ENCODE results near the gene FAM174B. TPM values are rescaled to one million over a fixed set of nuclear protein-coding genes. Genes with fewer than 3 reads are reported as not detected.

FAM174B gene
- total RNA-seq, 2 experiments from 2014 or later, result 3.4 to 3.6 TPM

DNA sequence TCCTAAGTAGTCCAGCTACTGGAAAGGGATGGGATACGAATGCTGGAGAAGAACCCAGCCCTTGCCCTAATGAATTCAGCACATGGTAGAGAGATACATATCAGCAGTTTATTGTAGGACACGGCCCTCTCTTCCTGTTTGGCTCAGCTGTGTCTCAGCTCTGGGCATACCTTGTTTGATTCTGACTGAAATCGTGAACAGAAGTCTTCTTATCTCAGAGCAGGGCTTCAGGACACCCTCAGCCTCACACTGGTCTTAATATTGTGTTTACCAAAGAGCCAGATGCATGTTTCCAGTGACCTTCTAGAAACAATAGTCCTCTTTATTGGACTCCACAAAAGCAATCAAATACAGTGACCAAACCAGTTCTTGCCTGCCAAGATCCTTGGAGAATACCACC is 54.7 kb downstream of the FAM174B start:
- no peak overlapping the region for H3K27ac ChIP-seq (ENCODE audit: low read depth in 1 of 2, low read length in 2 of 2)
- Mint-ChIP-seq H3K9me3 (no peaks in the 10 kb centered on the region), H3K4me3 (no peak overlapping the region), H3K27ac (no peak overlapping the region), H3K4me1 (ENCODE audit: low read depth) (no peaks in the 10 kb centered on the region), H3K27me3 (peaks cover 7% of the 10 kb centered on the region), H3K36me3 (ENCODE audit: low read depth) (no peaks in the 10 kb centered on the region)
- ChIA-PET CTCF (no interaction called here), POLR2A (no interaction called here)
- H3K36me3 ChIP-seq (ENCODE audit: insufficient read depth, low read length), result no peaks in the 10 kb centered on the region
- H3K4me3 ChIP-seq (ENCODE audit: low read length), result no peak overlapping the region
- intact Hi-C loops (cut with DNase I, micrococcal nuclease), result no loop called here
- H3K9me3 ChIP-seq (ENCODE audit: control insufficient read depth in 1 of 2, insufficient read depth in 1 of 2, low read length in 2 of 2), result no peaks in the 10 kb centered on the region
- ATAC-seq (ENCODE audit: poor library complexity) (no peak), DNase-seq (no peak)
- H3K27me3 ChIP-seq (ENCODE audit: control insufficient read depth in 1 of 2, insufficient read depth in 2 of 2, low read length in 2 of 2), result peaks cover 2 to 5% of the 10 kb centered on the region in 2 experiments
- H3K4me1 ChIP-seq (ENCODE audit: insufficient read depth, low read length), result no peaks in the 10 kb centered on the region
- TF ChIP-seq, protein P1, sequence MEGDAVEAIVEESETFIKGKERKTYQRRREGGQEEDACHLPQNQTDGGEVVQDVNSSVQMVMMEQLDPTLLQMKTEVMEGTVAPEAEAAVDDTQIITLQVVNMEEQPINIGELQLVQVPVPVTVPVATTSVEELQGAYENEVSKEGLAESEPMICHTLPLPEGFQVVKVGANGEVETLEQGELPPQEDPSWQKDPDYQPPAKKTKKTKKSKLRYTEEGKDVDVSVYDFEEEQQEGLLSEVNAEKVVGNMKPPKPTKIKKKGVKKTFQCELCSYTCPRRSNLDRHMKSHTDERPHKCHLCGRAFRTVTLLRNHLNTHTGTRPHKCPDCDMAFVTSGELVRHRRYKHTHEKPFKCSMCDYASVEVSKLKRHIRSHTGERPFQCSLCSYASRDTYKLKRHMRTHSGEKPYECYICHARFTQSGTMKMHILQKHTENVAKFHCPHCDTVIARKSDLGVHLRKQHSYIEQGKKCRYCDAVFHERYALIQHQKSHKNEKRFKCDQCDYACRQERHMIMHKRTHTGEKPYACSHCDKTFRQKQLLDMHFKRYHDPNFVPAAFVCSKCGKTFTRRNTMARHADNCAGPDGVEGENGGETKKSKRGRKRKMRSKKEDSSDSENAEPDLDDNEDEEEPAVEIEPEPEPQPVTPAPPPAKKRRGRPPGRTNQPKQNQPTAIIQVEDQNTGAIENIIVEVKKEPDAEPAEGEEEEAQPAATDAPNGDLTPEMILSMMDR (IDR thresholded peaks at IDR 0.05), result no peak

DNA sequence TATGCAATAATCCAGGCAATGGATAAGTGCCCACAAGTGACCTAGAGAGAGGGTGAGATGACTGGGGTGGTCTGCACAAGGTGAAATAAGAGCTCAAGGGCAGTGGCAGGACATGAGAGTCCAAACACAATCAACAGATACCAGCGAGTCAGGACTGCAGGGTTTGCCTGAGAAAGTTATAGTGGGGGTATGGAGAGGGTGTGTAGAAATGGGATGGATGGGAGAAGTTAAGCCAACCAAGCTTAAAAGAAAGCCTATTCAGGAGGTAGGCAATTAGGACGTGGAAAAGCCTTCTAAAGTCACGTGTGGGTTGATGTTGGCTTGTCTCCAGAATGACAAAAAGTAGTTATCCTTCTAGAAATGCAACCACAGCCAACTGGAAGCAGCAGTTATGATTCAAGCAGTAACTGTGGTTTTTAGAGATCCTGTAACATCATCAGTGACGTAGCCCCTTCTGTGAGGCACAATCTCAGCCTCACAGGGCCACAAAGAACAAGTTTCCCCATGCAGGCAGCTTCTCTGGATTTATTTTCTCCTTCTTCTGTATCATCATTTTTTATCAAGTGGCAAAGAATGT is 56.1 kb downstream of the FAM174B start:
- no peak overlapping the region for H3K4me3 Mint-ChIP-seq
- TF ChIP-seq, protein P1 (IDR thresholded peaks at IDR 0.05), result no peak
- Histone ChIP-seq H3K36me3 (ENCODE audit: insufficient read depth, low read length) (no peaks in the 10 kb centered on the region), H3K9me3 (ENCODE audit: control insufficient read depth in 1 of 2, insufficient read depth in 1 of 2, low read length in 2 of 2) (no peaks in the 10 kb centered on the region), H3K27me3 (ENCODE audit: control insufficient read depth in 1 of 2, insufficient read depth in 2 of 2, low read length in 2 of 2) (peaks cover 2 to 7% of the 10 kb centered on the region in 2 experiments), H3K4me1 (ENCODE audit: insufficient read depth, low read length) (no peaks in the 10 kb centered on the region), H3K4me3 (ENCODE audit: low read length) (no peak overlapping the region), H3K27ac (ENCODE audit: low read depth in 1 of 2, low read length in 2 of 2) (no peak overlapping the region)
- H3K27me3 Mint-ChIP-seq, result peaks cover 7% of the 10 kb centered on the region
- DNase-seq (no peak), ATAC-seq (ENCODE audit: poor library complexity) (no peak)
- no peak overlapping the region for H3K27ac Mint-ChIP-seq
- CTCF ChIA-PET, result no interaction called here
- no peaks in the 10 kb centered on the region for H3K4me1 Mint-ChIP-seq (ENCODE audit: low read depth)
- no peaks in the 10 kb centered on the region for H3K36me3 Mint-ChIP-seq (ENCODE audit: low read depth)
- intact Hi-C loops (cut with DNase I, micrococcal nuclease), result no loop called here
- H3K9me3 Mint-ChIP-seq, result no peaks in the 10 kb centered on the region
- POLR2A ChIA-PET, result no interaction called here

DNA sequence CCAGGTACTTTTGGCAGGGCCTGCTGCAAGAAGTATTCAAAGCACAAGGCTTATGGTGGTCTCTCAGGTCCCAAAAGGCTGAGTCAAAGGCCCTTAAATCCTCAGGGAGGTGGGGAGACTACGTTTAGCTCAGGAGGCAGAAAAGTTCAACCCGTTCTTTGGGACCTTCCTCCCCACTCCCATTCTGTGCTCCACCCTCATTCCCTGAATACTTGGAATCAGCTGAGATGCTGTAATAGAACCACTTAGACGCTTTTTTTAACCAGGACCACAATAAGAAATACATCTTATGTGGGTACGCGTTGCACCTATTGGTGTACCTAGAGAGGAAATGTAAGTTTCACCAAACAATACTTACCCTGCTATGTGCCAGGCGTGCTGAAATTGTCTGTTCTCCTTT is 58.0 kb downstream of the FAM174B start:
- no peaks in the 10 kb centered on the region for H3K4me1 Mint-ChIP-seq (ENCODE audit: low read depth)
- Histone ChIP-seq H3K27me3 (ENCODE audit: control insufficient read depth in 1 of 2, insufficient read depth in 2 of 2, low read length in 2 of 2) (peaks cover 2 to 7% of the 10 kb centered on the region in 2 experiments), H3K36me3 (ENCODE audit: insufficient read depth, low read length) (no peaks in the 10 kb centered on the region), H3K4me1 (ENCODE audit: insufficient read depth, low read length) (no peaks in the 10 kb centered on the region), H3K27ac (ENCODE audit: low read depth in 1 of 2, low read length in 2 of 2) (no peak overlapping the region), H3K9me3 (ENCODE audit: control insufficient read depth in 1 of 2, insufficient read depth in 1 of 2, low read length in 2 of 2) (no peaks in the 10 kb centered on the region), H3K4me3 (ENCODE audit: low read length) (no peak overlapping the region)
- no peaks in the 10 kb centered on the region for H3K36me3 Mint-ChIP-seq (ENCODE audit: low read depth)
- ChIA-PET CTCF (no interaction called here), POLR2A (no interaction called here)
- TF ChIP-seq, protein P1 (IDR thresholded peaks at IDR 0.05), result no peak
- no peaks in the 10 kb centered on the region for H3K9me3 Mint-ChIP-seq
- DNase-seq (no peak), ATAC-seq (ENCODE audit: poor library complexity) (no peak)
- no peak overlapping the region for H3K4me3 Mint-ChIP-seq
- peaks cover 11% of the 10 kb centered on the region for H3K27me3 Mint-ChIP-seq
- intact Hi-C loops (cut with DNase I, micrococcal nuclease), result no loop called here
- H3K27ac Mint-ChIP-seq, result no peak overlapping the region

Measured in CD4-positive, alpha-beta T cell (primary cell).